SJCRH30 (cell line): Measurements from ENCODE around the gene MAPKAP1. TPM values are rescaled to one million over a fixed set of nuclear protein-coding genes. Genes with fewer than 3 reads are reported as not detected.

Experiments used
- DNase-seq, 2 experiments: peaks; one replicate each; pipeline ENCODE4 v3.0.0-alpha.2; 2015 to 2020
- H3K27ac ChIP-seq: fragments of 250-450 bp; sonication (Bioruptor Pico); 2 replicates; pipeline ENCODE4 v1.5.1; 2020; ENCODE audit warnings: mild to moderate bottlenecking, moderate library complexity
- H3K27me3 ChIP-seq: fragments of 250-450 bp; sonication (Bioruptor Pico); 2 replicates; pipeline ENCODE4 v1.5.1; 2020; ENCODE audit warnings: mild to moderate bottlenecking, moderate library complexity
- H3K36me3 ChIP-seq: fragments of 250-450 bp; sonication (Bioruptor Pico); 2 replicates; pipeline ENCODE4 v1.5.1; 2020; ENCODE audit warnings: mild to moderate bottlenecking, moderate library complexity
- H3K4me1 ChIP-seq: fragments of 250-450 bp; sonication (Bioruptor Pico); 2 replicates; pipeline ENCODE4 v1.5.1; 2020; ENCODE audit warnings: mild to moderate bottlenecking, moderate library complexity
- H3K4me3 ChIP-seq: fragments of 250-450 bp; sonication (Bioruptor Pico); 2 replicates; pipeline ENCODE4 v1.5.1; 2020; ENCODE audit warnings: mild to moderate bottlenecking, moderate library complexity
- H3K9me3 ChIP-seq: fragments of 250-450 bp; sonication (Bioruptor Pico); replicated peaks from 2 replicates; pipeline ENCODE4 v1.5.1; 2020; ENCODE audit warnings: mild to moderate bottlenecking, moderate library complexity
- total RNA-seq: library from RNA; depleted of rRNA; stranded (reverse); fragments of >200 nt; shearing (Covaris generic); gene quantifications from 2 replicates; pipeline ENCODE4 v1.2.3, GENCODE V29; 2014

Gene MAPKAP1
- total RNA-seq, 1 experiment from 2014 or later: 109 TPM

GRCh38 chr9:125551781-125552180, 155.2 kb downstream of the MAPKAP1 start:
- peaks cover 12% of the 10 kb centered on the region for H3K4me1 ChIP-seq
- H3K27ac ChIP-seq: no peak overlapping the region
- H3K27me3 ChIP-seq: no peaks in the 10 kb centered on the region

DNA sequence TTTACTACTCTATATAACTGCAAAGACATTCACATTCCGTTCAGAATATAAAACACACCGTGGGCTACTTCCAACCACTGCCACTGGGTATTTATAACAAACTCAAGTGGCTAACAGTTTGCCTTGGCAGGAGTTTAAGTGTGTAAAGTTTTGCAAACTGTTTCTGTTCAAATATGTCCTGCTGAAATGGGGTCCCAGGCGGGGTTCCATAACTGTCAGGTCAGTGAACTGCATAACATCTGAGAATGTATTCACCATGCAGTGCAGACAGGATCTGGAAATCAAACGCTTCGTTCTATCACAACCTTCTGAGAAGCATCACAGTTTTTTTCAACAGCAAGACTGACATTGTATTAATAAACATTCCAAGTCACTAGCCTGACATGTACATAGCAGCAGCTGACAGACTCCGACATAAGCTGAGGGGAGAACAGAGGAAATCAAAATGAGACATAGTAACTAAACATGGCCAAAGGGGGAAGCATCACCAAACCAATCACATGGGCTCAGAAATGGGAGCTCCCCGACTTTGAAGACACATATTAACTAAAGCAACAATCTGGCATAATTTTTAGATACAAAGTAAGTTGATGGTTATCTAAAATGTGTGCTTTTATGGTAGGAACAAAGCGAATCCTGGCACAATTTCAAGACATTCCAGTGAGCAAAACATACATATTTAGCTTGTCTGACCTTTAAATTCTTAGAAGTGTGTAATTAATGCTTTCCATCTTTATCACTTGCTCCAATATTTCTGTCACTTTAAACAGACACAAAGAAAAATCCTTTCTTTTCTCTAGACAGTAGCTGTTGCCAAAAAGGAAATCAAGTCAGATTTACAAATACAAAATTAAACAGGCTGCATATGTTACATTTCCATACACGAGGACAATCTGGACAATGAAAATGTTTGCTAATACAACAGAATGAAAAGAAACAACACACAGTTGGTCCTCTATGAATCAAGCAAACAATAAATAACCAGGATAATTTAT, 156.8 kb downstream of the MAPKAP1 start:
- no peak overlapping the region for H3K27ac ChIP-seq
- no peak overlapping the region for H3K4me3 ChIP-seq
- DNase-seq: peak in 1 of 2 experiments; percentile 18
- peaks cover 12% of the 10 kb centered on the region for H3K4me1 ChIP-seq
- no peaks in the 10 kb centered on the region for H3K36me3 ChIP-seq
- H3K9me3 ChIP-seq: no peaks in the 10 kb centered on the region
- no peaks in the 10 kb centered on the region for H3K27me3 ChIP-seq

More at GRCh38 chr9:125551781-125552180, 155.2 kb downstream of the MAPKAP1 start:
- H3K9me3 ChIP-seq: no peaks in the 10 kb centered on the region
- DNase-seq: no peak
- 0 out of 2 replicates have a peak, but pooled peaks cover 2% of the 10 kb centered on the region for H3K36me3 ChIP-seq
- H3K4me3 ChIP-seq: no peak overlapping the region

DNA sequence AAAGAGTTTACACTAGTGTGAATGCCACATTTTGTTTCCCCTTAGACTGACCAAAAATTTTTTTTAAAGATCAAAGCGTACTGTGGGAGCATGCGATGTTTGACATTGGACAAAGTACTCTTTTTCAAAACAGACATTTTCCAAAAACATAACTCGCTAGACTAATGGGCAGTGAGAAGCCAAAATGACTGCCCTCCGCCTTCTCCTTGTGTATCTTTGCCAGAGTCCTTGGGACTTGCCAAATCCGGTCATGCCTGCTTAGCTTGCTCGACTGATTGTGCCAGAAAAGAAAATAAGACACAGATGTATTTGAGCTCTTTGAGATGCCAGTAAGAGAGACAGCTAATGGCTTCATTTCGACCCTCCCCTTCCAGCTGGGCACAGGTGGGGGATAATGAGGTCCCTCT, 157.5 kb downstream of the MAPKAP1 start:
- no peaks in the 10 kb centered on the region for H3K36me3 ChIP-seq
- H3K27ac ChIP-seq: no peak overlapping the region
- DNase-seq: no peak
- H3K4me3 ChIP-seq: no peak overlapping the region
- no peaks in the 10 kb centered on the region for H3K27me3 ChIP-seq
- H3K9me3 ChIP-seq: no peaks in the 10 kb centered on the region
- peaks cover 12% of the 10 kb centered on the region for H3K4me1 ChIP-seq

DNA sequence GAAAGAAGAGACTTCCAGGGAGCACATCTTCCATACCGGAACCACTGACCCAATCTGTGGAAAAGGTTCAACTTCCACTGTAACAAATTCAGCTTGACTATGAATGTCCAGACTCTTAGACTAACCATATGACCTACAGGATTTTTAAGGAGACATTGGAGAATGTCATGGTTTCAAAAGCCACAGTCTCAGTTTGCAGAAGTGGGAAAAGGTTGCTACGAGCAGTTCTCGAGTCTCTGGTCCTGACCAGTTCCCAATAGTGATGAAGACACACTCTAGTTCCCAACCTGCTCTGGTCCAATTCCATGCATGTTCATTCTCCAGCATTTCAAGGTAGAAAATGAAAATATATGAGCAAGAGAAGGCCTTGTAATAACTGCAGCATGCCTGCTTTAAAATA, 158.0 kb downstream of the MAPKAP1 start:
- no peak for DNase-seq
- H3K27me3 ChIP-seq: no peaks in the 10 kb centered on the region
- H3K27ac ChIP-seq: no peak overlapping the region
- H3K36me3 ChIP-seq: no peaks in the 10 kb centered on the region
- no peaks in the 10 kb centered on the region for H3K9me3 ChIP-seq
- no peak overlapping the region for H3K4me3 ChIP-seq
- peaks cover 12% of the 10 kb centered on the region for H3K4me1 ChIP-seq

DNA sequence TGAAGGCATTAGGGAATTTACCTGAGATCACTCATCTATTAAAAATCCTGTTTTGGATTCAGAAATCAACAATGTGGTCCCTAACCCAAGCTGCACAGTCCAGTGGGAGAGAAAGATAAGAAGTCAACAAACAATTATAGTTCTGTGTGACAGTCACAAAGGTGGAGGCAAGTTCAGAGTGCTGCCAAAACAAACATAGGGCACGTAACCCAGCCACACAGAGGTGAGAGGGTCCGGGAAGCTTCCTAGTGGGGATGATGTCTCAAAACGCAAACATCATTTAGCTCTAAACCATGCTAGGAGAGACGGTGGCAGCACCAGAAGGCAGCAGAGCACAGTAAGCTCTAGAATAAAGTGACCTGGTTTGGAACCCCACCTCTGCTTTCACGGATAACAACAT, 158.9 kb downstream of the MAPKAP1 start:
- Histone ChIP-seq H3K4me1 (peaks cover 12% of the 10 kb centered on the region), H3K36me3 (no peaks in the 10 kb centered on the region), H3K27ac (no peak overlapping the region), H3K4me3 (no peak overlapping the region), H3K9me3 (no peaks in the 10 kb centered on the region), H3K27me3 (no peaks in the 10 kb centered on the region)
- DNase-seq: no peak

DNA sequence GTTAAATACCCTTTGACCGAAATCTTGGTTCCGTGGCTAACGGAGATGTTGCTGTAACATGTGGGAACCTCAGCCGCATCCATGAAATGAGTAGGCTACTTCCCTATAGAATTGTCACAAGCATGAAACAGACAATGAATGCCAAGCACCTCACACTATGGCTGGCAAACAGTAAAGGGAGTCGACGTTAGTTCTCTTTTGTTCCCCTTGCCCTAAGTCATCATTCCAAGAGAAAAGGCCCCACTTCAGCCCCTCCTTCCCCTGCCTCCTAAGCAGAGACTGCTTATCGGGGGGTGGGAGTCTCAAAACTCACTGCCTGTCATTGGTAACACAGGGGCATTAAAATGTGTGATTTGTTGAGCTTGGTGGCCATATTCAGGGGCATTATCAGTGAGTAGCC, 159.6 kb downstream of the MAPKAP1 start:
- Histone ChIP-seq H3K9me3 (no peaks in the 10 kb centered on the region), H3K36me3 (no peaks in the 10 kb centered on the region), H3K27me3 (no peaks in the 10 kb centered on the region), H3K27ac (no peak overlapping the region), H3K4me1 (peaks cover 12% of the 10 kb centered on the region), H3K4me3 (no peak overlapping the region)
- no peak for DNase-seq

DNA sequence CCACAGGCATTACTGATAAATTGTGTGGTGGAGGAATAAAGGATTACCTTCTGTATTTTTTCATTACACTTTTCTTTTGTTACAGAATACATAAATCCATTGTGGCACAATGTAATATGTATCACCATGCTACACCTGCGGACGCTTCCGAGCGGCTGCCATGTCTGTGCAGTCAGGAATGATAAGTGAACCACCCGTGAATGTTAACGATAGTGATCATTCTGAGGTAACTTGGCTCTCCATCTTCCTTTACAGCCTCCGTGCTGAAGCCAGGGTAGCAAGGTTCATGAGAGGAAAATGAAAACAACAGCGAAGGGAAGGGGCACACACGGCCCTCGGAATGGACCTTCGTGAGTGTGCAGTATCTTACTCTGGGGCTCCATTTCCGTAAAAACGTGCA, 161.2 kb downstream of the MAPKAP1 start:
- Histone ChIP-seq H3K27ac (no peak overlapping the region), H3K27me3 (no peaks in the 10 kb centered on the region), H3K4me3 (no peak overlapping the region), H3K4me1 (peaks cover 11% of the 10 kb centered on the region), H3K9me3 (no peaks in the 10 kb centered on the region), H3K36me3 (no peaks in the 10 kb centered on the region)
- no peak for DNase-seq

DNA sequence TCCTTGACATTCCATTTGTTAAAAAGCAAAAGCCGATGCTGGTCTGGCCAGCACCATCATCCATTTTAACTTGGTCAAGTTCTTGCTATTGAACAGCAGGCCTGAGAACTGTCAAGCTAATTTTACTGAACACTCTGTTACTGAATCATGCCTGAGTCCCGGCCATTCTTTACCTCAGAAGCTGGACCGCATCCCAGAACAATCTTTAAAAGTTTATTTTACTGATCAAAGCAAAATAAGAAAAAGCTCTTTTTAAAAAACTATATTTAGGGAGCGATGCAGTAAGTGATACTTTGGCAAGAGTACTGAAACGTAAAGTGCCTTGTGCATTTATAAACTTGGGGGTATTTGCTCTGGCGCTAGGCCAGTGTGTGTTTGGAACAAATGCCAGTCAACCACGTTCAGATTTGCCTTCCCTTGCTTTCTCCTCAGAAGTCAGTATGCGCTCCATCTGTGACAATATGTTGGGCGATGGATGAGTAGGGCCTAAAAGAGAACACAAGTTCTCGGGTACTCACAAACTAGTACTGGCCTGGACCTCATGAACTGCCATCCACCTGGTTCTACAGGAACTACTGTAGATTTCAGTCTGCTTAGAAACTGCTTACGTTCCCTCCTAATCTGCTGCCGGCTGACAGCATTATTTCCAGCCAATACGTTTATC, 161.9 kb downstream of the MAPKAP1 start:
- H3K27me3 ChIP-seq: no peaks in the 10 kb centered on the region
- H3K4me3 ChIP-seq: no peak overlapping the region
- DNase-seq: no peak
- no peak overlapping the region for H3K27ac ChIP-seq
- H3K36me3 ChIP-seq: no peaks in the 10 kb centered on the region
- no peaks in the 10 kb centered on the region for H3K9me3 ChIP-seq
- H3K4me1 ChIP-seq: peaks cover 4% of the 10 kb centered on the region; the same call in 1 of the 2 replicates

- Histone ChIP-seq H3K9me3 (no peaks in the 10 kb centered on the region), H3K36me3 (no peaks in the 10 kb centered on the region), H3K27me3 (no peaks in the 10 kb centered on the region), H3K27ac (no peak overlapping the region), H3K4me1 (no peaks in the 10 kb centered on the region; the same call in 1 of the 2 replicates), H3K4me3 (no peak overlapping the region)
- no peak for DNase-seq
Measured at GRCh38 chr9:125544484-125544883, 162.5 kb downstream of the MAPKAP1 start.

DNA sequence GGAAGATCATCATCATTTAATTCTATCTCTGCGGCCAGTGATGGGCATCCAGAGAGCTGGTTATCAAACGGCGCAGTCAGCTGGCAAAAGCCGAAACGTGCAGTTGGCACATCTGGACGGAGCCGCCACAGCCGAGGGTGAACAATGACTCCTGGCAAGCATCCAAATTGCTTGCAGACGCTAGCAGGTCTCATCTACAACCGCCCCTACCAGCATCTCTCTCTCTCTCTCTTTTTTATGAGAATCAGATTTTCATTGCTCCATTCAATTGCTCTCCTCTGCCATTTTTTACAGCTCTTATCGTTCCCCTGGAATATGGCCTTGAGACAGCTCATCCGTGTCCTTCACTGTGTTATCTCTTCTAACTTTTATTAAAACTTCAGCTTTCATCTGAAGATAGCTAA, 165.2 kb downstream of the MAPKAP1 start:
- Histone ChIP-seq H3K36me3 (no peaks in the 10 kb centered on the region), H3K4me1 (peaks cover 14% of the 10 kb centered on the region), H3K4me3 (no peak overlapping the region), H3K9me3 (no peaks in the 10 kb centered on the region), H3K27ac (no peak overlapping the region), H3K27me3 (no peaks in the 10 kb centered on the region)
- no peak for DNase-seq

GRCh38 chr9:125540497-125540896, 166.5 kb downstream of the MAPKAP1 start:
- no peak overlapping the region for H3K27ac ChIP-seq
- no peaks in the 10 kb centered on the region for H3K9me3 ChIP-seq
- H3K27me3 ChIP-seq: no peaks in the 10 kb centered on the region
- peaks cover 14% of the 10 kb centered on the region for H3K4me1 ChIP-seq
- H3K36me3 ChIP-seq: no peaks in the 10 kb centered on the region
- DNase-seq: no peak
- no peak overlapping the region for H3K4me3 ChIP-seq

GRCh38 chr9:125538092-125538473, 168.9 kb downstream of the MAPKAP1 start:
- Histone ChIP-seq H3K36me3 (peaks cover 2% of the 10 kb centered on the region; the same call in 1 of the 2 replicates), H3K4me3 (no peak overlapping the region), H3K9me3 (no peaks in the 10 kb centered on the region), H3K27ac (peak overlapping the region; percentile 17; the same call in 1 of the 2 replicates), H3K4me1 (peaks cover 14% of the 10 kb centered on the region), H3K27me3 (no peaks in the 10 kb centered on the region)
- DNase-seq: peak; percentile 47 to 66

DNA sequence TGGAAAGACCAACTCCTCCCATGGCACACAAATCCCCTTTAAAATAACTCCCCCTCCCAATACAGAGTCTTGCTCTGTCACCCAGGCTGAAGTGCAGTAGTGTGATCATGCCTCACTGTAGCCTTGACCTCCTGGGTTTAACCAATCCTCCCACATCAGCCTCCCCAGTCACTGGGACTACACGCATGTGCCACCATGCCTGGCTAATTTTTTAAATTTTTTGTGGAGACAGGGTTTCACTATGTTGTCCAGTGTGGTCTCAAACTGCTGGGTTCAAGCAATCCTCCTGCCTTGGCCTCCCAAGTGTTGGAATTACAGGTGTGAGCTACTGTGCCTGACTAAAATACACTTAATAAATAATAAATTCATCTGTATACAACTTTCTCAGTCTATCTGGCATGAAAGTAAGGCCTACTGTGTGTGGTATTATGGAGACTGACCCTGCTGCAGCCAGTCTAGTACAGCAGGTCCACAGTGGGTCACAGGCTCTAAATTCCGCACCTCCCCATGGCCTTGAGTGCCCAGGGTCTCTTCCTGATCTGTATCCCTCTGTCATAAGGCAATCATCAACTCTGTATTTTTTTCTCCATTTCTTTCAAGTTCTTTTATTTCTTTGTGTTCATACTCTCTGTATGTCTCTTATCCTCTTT, 169.4 kb downstream of the MAPKAP1 start:
- Histone ChIP-seq H3K27me3 (no peaks in the 10 kb centered on the region), H3K4me3 (no peak overlapping the region), H3K36me3 (peaks cover 2% of the 10 kb centered on the region; the same call in 1 of the 2 replicates), H3K27ac (peak overlapping the region; percentile 17; the same call in 1 of the 2 replicates), H3K9me3 (no peaks in the 10 kb centered on the region), H3K4me1 (peaks cover 14% of the 10 kb centered on the region)
- no peak for DNase-seq

GRCh38 chr9:125536776-125537175, 170.2 kb downstream of the MAPKAP1 start:
- H3K9me3 ChIP-seq: no peaks in the 10 kb centered on the region
- no peak overlapping the region for H3K27ac ChIP-seq
- H3K4me3 ChIP-seq: no peak overlapping the region
- peaks cover 2% of the 10 kb centered on the region; the same call in 1 of the 2 replicates for H3K36me3 ChIP-seq
- no peaks in the 10 kb centered on the region for H3K27me3 ChIP-seq
- H3K4me1 ChIP-seq: peaks cover 14% of the 10 kb centered on the region
- DNase-seq: no peak
